HepG2 (cell line): ENCODE data around the gene TNFAIP8L2. TPM values are rescaled to one million over a fixed set of nuclear protein-coding genes. Genes with fewer than 3 reads are reported as not detected.

ENCODE experiments used
- ELF3 ChIP-seq: IDR thresholded peaks from 2 replicates; pipeline ENCODE4 v1.6.1; 2016; ENCODE audit warnings: missing genetic modification reagents, missing compliant biosample characterization
- JUND ChIP-seq: sonication (generic); formaldehyde crosslinking; IDR thresholded peaks from 2 replicates; pipeline ENCODE4 v1.8.0; 2022; ENCODE audit warnings: mild to moderate bottlenecking, missing genetic modification reagents
- MED8 ChIP-seq: sonication (generic); formaldehyde crosslinking; IDR thresholded peaks from 2 replicates; pipeline ENCODE4 v1.8.1; 2023; ENCODE audit warnings: mild to moderate bottlenecking, missing genetic modification reagents; ENCODE audit not compliant: insufficient replicate concordance
- NCOA2 ChIP-seq: sonication (generic); formaldehyde crosslinking; IDR thresholded peaks from 2 replicates; pipeline ENCODE4 v1.8.0; 2022; ENCODE audit warnings: inconsistent platforms
- NCOR1 ChIP-seq: fragments of 200-600 bp; sonication (generic); IDR thresholded peaks from 2 replicates; pipeline ENCODE4 v1.7.0; 2017; ENCODE audit warnings: antibody characterized with exemption, low read length, borderline replicate concordance
- NFE2L2 ChIP-seq: fragments of 150-350 bp; IDR thresholded peaks from 2 replicates; pipeline ENCODE4 v1.6.1; 2014; ENCODE audit warnings: low read length
- POLR2AphosphoS2 ChIP-seq: IDR thresholded peaks from 2 replicates; pipeline ENCODE4 v1.6.1; 2011; ENCODE audit warnings: low read depth, low read length, improper control_type of control experiment
- SP1 ChIP-seq, 2 experiments: fragments of 450-650 bp in 1 of 2; sonication (generic) in 1 of 2; formaldehyde crosslinking in 1 of 2; IDR thresholded peaks; 2 replicates each; pipeline versions ENCODE4 v1.4.0 to v1.6.1; 2016 to 2020; ENCODE audit warnings: missing genetic modification reagents in 1 of 2
- SUZ12 ChIP-seq: fragments of 150-350 bp; IDR thresholded peaks from 2 replicates; pipeline ENCODE4 v1.6.1; 2014; ENCODE audit warnings: low read depth, low read length
- TBX2 ChIP-seq: sonication (generic); formaldehyde crosslinking; IDR thresholded peaks from 2 replicates; pipeline ENCODE4 v1.5.0; 2020; ENCODE audit warnings: missing genetic modification reagents, mild to moderate bottlenecking, borderline replicate concordance
- ZNF256 ChIP-seq: sonication (generic); formaldehyde crosslinking; conservative IDR thresholded peaks from 2 replicates; pipeline ENCODE4 v1.4.0; 2020; ENCODE audit warnings: missing genetic modification reagents
- ZNF296 ChIP-seq: sonication (generic); formaldehyde crosslinking; conservative IDR thresholded peaks from 2 replicates; pipeline ENCODE4 v1.5.0; 2020; ENCODE audit warnings: mild to moderate bottlenecking, missing genetic modification reagents
- ZNF354B ChIP-seq: sonication (generic); formaldehyde crosslinking; IDR thresholded peaks from 2 replicates; pipeline ENCODE4 v1.8.0; 2022; ENCODE audit warnings: mild to moderate bottlenecking, missing genetic modification reagents
- ZNF549 ChIP-seq: sonication (generic); formaldehyde crosslinking; IDR thresholded peaks from 2 replicates; pipeline ENCODE4 v1.5.0; 2020; ENCODE audit warnings: missing genetic modification reagents
- ZNF616 ChIP-seq: sonication (generic); formaldehyde crosslinking; IDR thresholded peaks from 2 replicates; pipeline ENCODE4 v1.5.0; 2020; ENCODE audit warnings: low read depth, mild to moderate bottlenecking, missing genetic modification reagents
- ZNF629 ChIP-seq: sonication (generic); formaldehyde crosslinking; conservative IDR thresholded peaks from 2 replicates; pipeline ENCODE4 v1.5.0; 2020; ENCODE audit warnings: missing genetic modification reagents
- ZNF773 ChIP-seq: sonication (generic); formaldehyde crosslinking; IDR thresholded peaks from 2 replicates; pipeline ENCODE4 v1.4.0; 2020; ENCODE audit warnings: missing genetic modification reagents, borderline replicate concordance
- ZNF891 ChIP-seq: sonication (generic); formaldehyde crosslinking; IDR thresholded peaks from 2 replicates; pipeline ENCODE4 v1.5.0; 2020; ENCODE audit warnings: mild to moderate bottlenecking, missing genetic modification reagents
- polyA plus RNA-seq, 8 experiments: library from polyadenylated mRNA; depleted of rRNA in 3 of 8; stranded (reverse) in 7 of 8; unstranded in 1 of 8; fragments of >200 nt; fragmentation: Illumina TruSeq in 4 of 8; extraction: Trizol in 4 of 8; gene quantifications; 2 replicates each; pipeline versions ENCODE4 v1.2.1 to v1.2.3, GENCODE V29; 2011 to 2016; ENCODE audit warnings: low read depth in 4 of 8, missing spikeins in 1 of 8, mixed read lengths in 1 of 8; ENCODE audit not compliant: insufficient read depth in 1 of 8
- total RNA-seq, 5 experiments: library from RNA; depleted of rRNA; stranded (reverse); fragments of >200 nt; fragmentation: Illumina TruSeq; extraction: Trizol; gene quantifications; 2 replicates each; pipeline ENCODE4 v1.2.3, GENCODE V29; 2016; ENCODE audit warnings: low read depth in 1 of 5
- TF ChIP-seq, protein P1 (sequence below): sonication (generic); formaldehyde crosslinking; IDR thresholded peaks from 2 replicates; pipeline ENCODE4; 2020; ENCODE audit warnings: missing genetic modification reagents, mild to moderate bottlenecking, borderline replicate concordance
- TF ChIP-seq, protein P2 (sequence below): fragments of 450-650 bp; IDR thresholded peaks from 2 replicates; pipeline ENCODE4 v1.6.1; 2016
- TF ChIP-seq, protein P3 (sequence below): sonication (generic); formaldehyde crosslinking; IDR thresholded peaks from 2 replicates; pipeline ENCODE4 v1.4.0; 2020; ENCODE audit warnings: low read depth, missing genetic modification reagents
- TF ChIP-seq, protein P4 (sequence below): sonication (generic); formaldehyde crosslinking; IDR thresholded peaks from 2 replicates; pipeline ENCODE4 v1.5.0; 2020; ENCODE audit warnings: mild to moderate bottlenecking, low read depth, missing genetic modification reagents, borderline replicate concordance

TNFAIP8L2 gene
- total and polyA plus RNA-seq, 2 of the 13 experiments (the other 11 are each of a cell fraction or from before 2014, with no cell fraction given) = not detected

DNA sequence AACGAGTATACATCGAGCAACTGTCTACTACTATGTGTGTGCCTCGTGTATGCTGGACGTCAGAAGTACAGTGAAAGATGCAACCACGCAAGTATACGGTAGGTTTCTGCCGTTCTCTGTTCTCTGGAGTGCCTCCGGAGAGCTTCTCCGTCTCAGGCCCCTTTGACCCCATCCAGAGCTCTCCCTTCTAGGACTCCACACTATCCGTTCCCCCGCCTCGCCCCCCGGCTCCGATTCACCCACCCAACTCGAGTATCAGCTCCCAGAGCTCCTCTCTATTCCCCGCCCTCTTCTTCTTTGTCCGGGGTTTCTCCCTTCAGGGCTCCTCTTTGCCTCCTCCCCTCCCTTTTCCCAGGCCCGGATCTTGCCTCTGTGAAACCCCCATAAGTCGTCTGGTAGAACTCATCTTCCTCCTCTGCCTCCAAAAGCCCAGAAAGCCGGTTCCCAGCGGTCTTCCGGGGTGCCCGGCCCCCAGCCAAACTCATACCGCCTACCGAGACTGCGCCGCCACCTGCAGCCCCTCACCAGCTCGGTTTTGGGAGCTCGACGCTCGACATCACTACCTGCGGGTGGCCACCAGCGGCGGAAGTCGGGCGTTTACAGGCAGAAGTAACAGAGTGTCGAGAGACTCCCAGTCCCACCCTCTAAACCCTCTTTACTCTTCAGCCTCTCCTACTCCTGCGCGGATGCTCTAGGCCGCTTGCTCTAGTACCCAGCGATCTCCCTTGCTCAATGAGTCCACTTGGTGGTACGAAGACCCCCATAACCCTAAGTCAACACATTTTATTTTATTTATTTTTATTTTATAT lies 33.4 kb downstream of the TNFAIP8L2 start, which contains the start of gene VPS72 (continued):
- TF ChIP-seq, protein P1, sequence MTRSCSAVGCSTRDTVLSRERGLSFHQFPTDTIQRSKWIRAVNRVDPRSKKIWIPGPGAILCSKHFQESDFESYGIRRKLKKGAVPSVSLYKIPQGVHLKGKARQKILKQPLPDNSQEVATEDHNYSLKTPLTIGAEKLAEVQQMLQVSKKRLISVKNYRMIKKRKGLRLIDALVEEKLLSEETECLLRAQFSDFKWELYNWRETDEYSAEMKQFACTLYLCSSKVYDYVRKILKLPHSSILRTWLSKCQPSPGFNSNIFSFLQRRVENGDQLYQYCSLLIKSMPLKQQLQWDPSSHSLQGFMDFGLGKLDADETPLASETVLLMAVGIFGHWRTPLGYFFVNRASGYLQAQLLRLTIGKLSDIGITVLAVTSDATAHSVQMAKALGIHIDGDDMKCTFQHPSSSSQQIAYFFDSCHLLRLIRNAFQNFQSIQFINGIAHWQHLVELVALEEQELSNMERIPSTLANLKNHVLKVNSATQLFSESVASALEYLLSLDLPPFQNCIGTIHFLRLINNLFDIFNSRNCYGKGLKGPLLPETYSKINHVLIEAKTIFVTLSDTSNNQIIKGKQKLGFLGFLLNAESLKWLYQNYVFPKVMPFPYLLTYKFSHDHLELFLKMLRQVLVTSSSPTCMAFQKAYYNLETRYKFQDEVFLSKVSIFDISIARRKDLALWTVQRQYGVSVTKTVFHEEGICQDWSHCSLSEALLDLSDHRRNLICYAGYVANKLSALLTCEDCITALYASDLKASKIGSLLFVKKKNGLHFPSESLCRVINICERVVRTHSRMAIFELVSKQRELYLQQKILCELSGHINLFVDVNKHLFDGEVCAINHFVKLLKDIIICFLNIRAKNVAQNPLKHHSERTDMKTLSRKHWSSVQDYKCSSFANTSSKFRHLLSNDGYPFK (CRISPR knock-in tag) = peak; percentile 88; the same call in 1 of the 2 replicates
- TF ChIP-seq, protein P2, sequence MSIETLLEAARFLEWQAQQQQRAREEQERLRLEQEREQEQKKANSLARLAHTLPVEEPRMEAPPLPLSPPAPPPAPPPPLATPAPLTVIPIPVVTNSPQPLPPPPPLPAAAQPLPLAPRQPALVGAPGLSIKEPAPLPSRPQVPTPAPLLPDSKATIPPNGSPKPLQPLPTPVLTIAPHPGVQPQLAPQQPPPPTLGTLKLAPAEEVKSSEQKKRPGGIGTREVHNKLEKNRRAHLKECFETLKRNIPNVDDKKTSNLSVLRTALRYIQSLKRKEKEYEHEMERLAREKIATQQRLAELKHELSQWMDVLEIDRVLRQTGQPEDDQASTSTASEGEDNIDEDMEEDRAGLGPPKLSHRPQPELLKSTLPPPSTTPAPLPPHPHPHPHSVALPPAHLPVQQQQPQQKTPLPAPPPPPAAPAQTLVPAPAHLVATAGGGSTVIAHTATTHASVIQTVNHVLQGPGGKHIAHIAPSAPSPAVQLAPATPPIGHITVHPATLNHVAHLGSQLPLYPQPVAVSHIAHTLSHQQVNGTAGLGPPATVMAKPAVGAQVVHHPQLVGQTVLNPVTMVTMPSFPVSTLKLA = no peak
- TF ChIP-seq ZNF296 (CRISPR knock-in tag) = no peak
- no peak for TF ChIP-seq MED8
- peak; percentile 73 for TF ChIP-seq TBX2 (CRISPR knock-in tag)
- no peak for TF ChIP-seq ZNF773 (CRISPR knock-in tag)
- TF ChIP-seq SUZ12 = no peak
- TF ChIP-seq POLR2AphosphoS2 = peak; percentile 97
- peak; percentile 69 for TF ChIP-seq NCOA2 (CRISPR knock-in tag)
- TF ChIP-seq, protein P3, sequence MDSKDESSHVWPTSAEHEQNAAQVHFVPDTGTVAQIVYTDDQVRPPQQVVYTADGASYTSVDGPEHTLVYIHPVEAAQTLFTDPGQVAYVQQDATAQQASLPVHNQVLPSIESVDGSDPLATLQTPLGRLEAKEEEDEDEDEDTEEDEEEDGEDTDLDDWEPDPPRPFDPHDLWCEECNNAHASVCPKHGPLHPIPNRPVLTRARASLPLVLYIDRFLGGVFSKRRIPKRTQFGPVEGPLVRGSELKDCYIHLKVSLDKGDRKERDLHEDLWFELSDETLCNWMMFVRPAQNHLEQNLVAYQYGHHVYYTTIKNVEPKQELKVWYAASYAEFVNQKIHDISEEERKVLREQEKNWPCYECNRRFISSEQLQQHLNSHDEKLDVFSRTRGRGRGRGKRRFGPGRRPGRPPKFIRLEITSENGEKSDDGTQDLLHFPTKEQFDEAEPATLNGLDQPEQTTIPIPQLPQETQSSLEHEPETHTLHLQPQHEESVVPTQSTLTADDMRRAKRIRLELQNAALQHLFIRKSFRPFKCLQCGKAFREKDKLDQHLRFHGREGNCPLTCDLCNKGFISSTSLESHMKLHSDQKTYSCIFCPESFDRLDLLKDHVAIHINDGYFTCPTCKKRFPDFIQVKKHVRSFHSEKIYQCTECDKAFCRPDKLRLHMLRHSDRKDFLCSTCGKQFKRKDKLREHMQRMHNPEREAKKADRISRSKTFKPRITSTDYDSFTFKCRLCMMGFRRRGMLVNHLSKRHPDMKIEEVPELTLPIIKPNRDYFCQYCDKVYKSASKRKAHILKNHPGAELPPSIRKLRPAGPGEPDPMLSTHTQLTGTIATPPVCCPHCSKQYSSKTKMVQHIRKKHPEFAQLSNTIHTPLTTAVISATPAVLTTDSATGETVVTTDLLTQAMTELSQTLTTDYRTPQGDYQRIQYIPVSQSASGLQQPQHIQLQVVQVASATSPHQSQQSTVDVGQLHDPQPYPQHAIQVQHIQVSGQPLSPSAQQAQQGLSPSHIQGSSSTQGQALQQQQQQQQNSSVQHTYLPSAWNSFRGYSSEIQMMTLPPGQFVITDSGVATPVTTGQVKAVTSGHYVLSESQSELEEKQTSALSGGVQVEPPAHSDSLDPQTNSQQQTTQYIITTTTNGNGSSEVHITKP (CRISPR knock-in tag) = 0 out of 2 replicates have a peak, but pooled peaks have one; percentile 38
- no peak for TF ChIP-seq ZNF549 (CRISPR knock-in tag)
- no peak for TF ChIP-seq ZNF616 (CRISPR knock-in tag)
- TF ChIP-seq ZNF256 (CRISPR knock-in tag) = peak; percentile 45; the same call in 1 of the 2 replicates
- TF ChIP-seq SP1 (IDR thresholded peaks at IDR 0.05) = no peak
- peak; percentile 85 for TF ChIP-seq SP1 (CRISPR knock-in tag; IDR thresholded peaks at IDR 0.05)
- TF ChIP-seq NFE2L2 = no peak
- TF ChIP-seq ZNF354B (CRISPR knock-in tag) = no peak
- peak; percentile 79 for TF ChIP-seq ELF3 (CRISPR knock-in tag)
- TF ChIP-seq JUND (CRISPR knock-in tag) = 0 out of 2 replicates have a peak, but pooled peaks have one; percentile 52
- TF ChIP-seq NCOR1 = no peak
- TF ChIP-seq, protein P4, sequence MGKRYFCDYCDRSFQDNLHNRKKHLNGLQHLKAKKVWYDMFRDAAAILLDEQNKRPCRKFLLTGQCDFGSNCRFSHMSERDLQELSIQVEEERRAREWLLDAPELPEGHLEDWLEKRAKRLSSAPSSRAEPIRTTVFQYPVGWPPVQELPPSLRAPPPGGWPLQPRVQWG (CRISPR knock-in tag) = no peak
- TF ChIP-seq ZNF629 = no peak; the same call in 1 of the 2 replicates
- TF ChIP-seq ZNF891 (CRISPR knock-in tag) = peak; percentile 59; the same call in 1 of the 2 replicates
